Stimulated activated CD4-positive, alpha-beta T cell treated with anti-CD3 and anti-CD28 coated beads, Interleukin-15, amount 100 ng/mL, for 24 hours (primary cell): ENCODE data around the gene SYNGR3.

ENCODE experiments used
- DNase-seq: peaks from one replicate; pipeline ENCODE4 v3.0.0-alpha.2; 2020

The SYNGR3 gene

GRCh38 chr16:1960665-1961630 lies 28.8 kb upstream of the SYNGR3 start:
- peak; percentile 73 for DNase-seq

GRCh38 chr16:1961651-1962067 lies 28.1 kb upstream of the SYNGR3 start:
- DNase-seq, result peak; percentile 52

GRCh38 chr16:1962161-1963153 lies 27.3 kb upstream of the SYNGR3 start:
- DNase-seq, result peak; percentile 34

GRCh38 chr16:1963806-1964505 lies 25.8 kb upstream of the SYNGR3 start:
- DNase-seq, result peak; percentile 60

- DNase-seq, result peak; percentile 98
Measured at GRCh38 chr16:1964506-1965395, 25.0 kb upstream of the SYNGR3 start, which contains the start of gene RPS2. TSS of gene RPS2 (minus strand) at chr16:1964826. CDS start at chr16:1964625, 201 bp downstream.

GRCh38 chr16:1965396-1966001 lies 24.3 kb upstream of the SYNGR3 start:
- peak; percentile 34 for DNase-seq

- no peak for DNase-seq
Measured at GRCh38 chr16:1966460-1966859, 23.3 kb upstream of the SYNGR3 start, which contains the start of gene RNF151. TSS of gene RNF151 (plus strand) at chr16:1966856. CDS start at chr16:1966882, 26 bp downstream.

- no peak for DNase-seq
Measured at GRCh38 chr16:1968146-1968953, 21.4 kb upstream of the SYNGR3 start.

- peak; percentile 96 for DNase-seq
Measured at GRCh38 chr16:1971796-1972489, 17.8 kb upstream of the SYNGR3 start, which contains the start of gene TBL3. TSS of gene TBL3 (plus strand) at chr16:1972053. CDS start at chr16:1972165, 112 bp downstream.

GRCh38 chr16:1972490-1972877 lies 17.3 kb upstream of the SYNGR3 start:
- peak; percentile 40 for DNase-seq

- DNase-seq, result no peak
Measured at GRCh38 chr16:1973461-1974156, 16.2 kb upstream of the SYNGR3 start.

- DNase-seq, result no peak
Measured at GRCh38 chr16:1974157-1975070, 15.4 kb upstream of the SYNGR3 start.

- no peak for DNase-seq
Measured at GRCh38 chr16:1975432-1976215, 14.1 kb upstream of the SYNGR3 start.

- no peak for DNase-seq
Measured at GRCh38 chr16:1976216-1976520, 13.6 kb upstream of the SYNGR3 start.

- no peak for DNase-seq
Measured at GRCh38 chr16:1976951-1977874, 12.6 kb upstream of the SYNGR3 start.

GRCh38 chr16:1977875-1978268 lies 11.9 kb upstream of the SYNGR3 start:
- DNase-seq, result no peak
